ENCODE results near the gene EPS8. TPM values are rescaled to one million over a fixed set of nuclear protein-coding genes. Genes with fewer than 3 reads are reported as not detected.

The EPS8 gene
- polyA plus RNA-seq, 3 donors: 50.1 to 67.9 (median 65.5) TPM

DNA sequence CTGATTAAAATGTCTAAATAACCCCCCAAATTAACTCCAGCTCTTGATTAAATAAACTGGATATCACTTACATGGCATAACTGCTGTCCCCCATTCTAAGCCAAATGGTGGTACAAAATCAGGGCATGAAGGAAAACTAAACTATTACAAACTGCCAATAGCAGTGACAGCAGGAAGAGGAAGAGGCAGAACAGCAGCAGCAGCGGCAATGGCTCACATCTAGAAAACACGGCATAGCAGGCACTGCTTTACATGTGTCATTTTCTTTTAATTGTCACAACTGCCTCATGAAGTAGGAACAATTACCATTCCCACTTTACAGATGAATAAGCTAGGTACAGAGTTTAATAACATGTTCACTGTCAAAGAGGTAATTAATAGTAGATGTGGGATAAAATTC lies 92.0 kb downstream of the EPS8 start:
- no peak for DNase-seq

DNA sequence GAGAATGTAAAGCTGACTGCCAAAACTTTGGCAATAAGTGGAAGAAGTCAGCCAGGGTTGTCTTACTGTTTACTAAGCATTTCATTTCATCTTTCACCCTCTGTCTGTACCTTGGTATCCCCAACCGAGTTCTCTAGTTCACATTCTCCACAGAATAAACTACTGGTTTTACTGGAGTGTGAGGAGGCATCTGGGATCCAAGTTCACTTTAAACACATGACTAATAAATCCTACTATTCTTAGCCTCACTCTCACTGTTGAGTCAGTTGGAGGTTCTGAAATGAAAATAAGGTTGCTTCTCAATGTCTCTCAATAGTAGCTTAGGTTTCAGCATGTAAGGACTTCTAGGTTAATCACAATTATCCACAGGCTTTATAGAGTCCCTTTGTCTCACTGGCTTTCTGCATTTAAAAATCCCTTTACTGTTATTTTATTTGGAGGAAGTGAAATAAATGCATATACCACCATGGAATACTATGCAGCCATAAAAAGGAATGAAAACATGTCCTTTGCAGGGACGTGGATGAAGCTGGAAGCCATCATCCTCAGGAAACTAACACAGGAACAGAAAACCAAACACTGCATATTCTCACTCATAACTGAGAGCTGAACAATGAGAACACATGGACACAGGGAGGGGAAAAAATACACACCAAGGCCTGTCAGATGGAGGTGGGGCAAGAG lies 95.8 kb downstream of the EPS8 start:
- DNase-seq: no peak

DNA sequence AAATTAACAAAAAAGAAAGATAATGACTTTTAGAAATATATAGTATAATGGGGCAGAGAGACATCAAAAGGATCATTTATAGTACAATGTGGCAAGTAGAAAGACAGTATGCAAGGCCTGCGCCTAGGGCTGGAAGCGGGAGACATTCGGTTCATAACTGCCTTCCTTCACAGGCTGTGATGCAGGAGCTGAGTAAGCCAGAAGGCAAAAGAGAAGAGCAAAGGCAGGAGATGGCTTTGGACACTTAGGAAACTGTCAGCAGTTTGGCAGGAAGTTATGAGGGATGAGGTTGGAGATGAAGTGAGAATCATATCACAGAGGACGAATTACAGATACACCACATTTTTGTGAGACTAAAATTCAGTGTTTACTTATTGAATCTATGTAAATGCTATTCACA lies 97.8 kb downstream of the EPS8 start:
- no peak for DNase-seq

DNA sequence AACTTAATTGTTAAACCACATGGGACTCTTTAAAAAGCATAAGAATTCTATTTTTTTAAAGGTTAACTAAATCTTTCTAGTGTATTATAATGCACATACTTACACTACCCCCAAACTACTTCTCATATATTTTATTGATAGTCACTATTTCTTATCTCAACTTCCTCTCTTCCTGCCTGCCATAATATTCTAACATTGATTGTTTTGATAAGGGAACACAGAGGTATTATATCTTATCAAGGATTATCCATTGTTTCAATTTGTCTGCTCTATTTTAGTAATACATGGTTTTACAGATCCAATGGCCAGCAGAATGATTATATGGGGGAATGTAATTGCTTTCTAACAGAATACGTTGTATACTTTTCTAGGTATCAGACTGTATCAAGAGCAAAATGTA lies 98.9 kb downstream of the EPS8 start:
- DNase-seq: no peak

DNA sequence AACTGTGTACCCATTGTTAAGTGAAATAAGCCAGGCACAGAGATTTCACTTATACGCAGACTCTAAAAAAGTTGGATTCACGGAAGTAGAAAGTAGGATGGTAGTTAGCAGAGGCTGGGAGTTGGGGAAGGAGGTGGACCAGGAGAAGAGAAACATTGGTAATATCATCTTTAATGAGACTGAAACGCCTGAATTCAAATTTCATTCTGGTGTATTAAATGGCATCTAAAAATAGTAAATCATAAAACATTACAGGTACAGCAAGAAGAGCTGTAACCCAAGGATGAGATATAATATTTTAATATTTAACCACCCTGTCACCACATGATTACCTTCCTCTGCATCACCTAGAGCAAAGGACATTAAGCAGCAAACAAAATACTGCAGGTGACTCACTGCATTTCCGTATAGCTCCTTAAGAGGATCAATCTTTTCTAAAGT lies 99.4 kb downstream of the EPS8 start:
- no peak for DNase-seq

DNA sequence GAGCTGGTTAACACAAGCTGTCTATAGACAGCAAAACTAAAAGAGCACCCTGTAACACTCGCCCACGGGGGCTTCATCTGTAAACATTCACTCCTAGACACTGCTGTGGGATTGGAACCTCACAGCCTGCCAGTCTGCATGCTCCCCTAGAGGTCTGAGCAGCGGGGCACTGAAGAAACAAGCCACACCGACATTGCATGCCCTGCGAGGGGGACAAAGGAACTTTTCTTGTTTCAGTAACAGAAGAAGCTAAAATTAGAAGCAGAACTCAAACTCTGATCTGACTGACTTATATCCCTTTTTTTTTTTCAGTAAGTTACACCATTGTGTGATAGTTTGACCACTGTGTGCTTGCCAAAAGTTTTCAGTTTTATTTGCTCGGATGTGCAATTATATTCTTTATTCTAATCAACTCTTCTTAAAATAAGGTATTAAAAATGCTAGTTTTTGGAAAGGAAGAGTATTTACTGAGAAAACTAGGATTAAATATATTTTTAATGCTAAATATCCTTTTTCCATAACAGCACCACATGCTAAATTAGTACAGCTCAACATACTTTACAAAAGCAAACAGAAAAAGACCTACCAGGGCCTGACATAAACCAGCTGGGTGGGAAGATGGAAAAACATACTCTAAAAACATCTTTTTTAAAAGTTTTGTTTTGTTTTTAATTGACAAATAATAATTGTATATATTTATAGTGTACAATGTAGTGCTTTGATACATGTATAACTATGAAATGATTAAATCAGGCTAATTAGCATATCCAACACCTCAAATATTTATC lies 100.2 kb downstream of the EPS8 start:
- DNase-seq: no peak

DNA sequence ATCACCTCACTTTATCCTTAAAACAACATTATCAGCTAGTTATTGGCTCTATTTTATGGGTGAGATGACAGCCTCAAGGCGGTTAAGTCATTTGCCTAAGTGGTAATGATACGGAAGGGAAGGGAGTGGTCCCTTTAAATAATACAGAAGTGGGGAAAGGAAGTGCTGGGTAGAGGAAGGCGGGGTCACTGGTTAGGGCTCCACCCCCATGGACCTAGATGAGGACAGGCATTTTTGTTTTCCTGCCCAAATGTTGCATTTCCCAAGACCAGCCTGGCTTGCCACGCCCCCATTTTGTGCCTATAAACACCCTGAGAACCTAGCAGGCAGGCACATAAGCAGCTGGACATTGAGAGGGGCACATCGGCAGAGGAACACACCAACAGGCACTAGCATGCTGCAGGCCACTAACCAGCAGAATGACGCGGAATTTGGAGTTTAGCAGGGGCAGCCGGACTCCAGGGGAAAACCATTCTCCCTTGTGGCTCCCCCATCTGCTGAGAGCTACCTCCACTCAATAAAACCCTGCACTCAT lies 100.9 kb downstream of the EPS8 start:
- DNase-seq: no peak

DNA sequence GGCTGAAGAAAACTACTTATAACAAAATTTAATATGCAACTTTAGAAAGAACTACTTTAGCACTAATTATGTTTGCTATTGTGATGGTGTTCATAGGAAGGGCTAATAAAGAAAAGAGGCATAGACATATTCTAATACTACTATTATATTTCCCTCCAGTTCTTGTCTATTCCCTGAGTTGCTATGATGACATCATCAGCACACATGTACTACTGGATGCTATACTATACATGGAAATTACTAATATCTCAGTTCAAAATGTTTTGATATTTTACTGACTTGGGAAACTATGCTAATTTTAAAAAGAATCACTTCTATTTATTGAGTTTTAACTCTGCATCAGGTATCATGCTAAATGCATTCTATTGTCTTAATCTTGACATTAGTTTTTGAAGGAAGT lies 101.6 kb downstream of the EPS8 start:
- no peak for DNase-seq

DNA sequence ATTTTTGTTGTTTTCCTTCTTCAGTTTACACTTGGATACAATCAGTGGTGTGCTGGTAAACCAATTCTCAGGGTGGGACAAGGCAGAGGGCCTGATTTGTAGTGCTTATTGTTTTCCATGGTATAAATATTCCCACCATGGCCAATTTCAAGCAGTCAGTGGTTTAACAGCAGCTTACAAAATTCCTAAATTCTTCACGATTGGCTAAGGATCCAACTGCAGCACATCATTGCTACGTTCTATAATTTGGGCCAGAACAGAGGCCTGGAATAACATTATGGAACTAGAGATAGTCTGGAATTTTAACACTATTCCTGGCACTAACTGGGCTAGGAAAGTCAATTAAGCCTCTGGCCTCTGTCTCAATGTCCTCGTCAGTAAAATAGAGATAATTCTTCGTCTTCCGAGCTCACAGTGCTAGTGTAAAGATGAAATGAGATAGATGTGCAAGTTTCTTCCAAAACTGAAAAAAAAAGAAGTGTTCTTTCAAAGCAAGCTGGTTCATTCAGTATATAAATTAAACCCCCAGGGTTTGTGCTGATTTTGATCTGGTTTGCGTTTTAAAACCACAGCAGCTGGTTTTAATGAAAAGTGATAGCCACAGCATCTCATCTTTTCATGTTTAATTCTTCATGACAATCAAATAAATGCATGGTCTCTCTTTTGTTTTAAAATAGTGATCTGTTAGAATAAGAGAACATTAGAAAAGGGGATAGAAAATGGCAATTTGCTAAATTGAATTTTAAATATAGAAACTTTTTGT lies 104.1 kb downstream of the EPS8 start:
- no peak for DNase-seq

DNA sequence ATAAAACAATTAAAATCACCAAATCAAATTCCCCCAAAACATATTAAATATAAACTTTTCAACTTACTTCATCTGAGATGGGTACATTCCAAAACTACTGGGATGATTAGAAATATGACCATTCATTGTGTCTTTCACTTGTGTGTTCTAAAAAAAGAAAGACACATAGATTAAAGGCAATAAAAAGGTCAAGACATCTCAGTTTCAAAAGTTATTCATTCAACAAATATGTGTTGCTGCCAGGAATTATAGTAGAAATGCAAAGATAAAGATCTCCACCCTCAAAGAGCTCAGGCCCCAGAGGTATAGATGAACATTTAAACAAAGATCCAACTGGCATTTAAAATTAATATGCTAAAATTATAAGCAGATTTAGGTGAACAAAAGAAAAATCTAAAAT lies 106.4 kb downstream of the EPS8 start:
- no peak for DNase-seq

DNA sequence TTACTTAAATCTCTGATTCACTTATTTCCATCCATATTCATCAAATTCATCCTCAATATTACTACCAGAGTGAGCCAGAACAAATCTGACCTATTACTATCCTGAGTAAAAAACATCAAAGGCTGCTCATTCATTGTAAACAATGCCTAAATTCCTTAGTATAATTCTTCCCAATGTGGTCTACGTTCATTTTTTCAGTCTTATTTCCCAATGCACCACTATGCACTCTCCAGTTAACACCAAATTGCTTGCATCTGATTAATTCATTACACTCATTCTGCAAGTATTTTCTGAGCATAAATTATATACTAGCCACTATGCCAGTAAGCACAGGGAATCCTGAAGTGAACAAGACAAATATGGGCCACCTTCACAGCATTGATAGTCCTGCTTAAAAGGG lies 110.0 kb downstream of the EPS8 start:
- DNase-seq: no peak

DNA sequence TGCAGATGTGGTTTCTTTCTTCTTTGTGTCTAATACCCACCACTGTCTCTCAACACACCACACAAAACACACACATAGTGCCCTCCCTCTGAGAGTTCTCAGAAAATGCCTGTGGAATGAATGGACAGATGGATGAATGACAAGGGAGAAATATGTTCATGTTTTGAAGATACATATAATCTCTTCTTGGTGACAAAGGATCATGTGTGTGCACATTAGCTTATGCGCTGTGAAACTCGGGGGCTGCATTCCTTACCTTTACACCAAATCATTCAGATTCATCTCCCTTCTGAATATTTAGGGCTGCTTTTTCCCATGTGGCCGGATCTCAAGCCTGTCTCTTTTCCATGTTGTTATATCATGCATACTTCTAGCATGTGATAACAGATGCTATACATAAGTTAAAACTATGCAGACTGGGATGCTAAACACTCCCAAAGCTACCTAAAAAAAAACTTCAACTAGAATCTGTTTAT lies 111.4 kb downstream of the EPS8 start:
- no peak for DNase-seq

DNA sequence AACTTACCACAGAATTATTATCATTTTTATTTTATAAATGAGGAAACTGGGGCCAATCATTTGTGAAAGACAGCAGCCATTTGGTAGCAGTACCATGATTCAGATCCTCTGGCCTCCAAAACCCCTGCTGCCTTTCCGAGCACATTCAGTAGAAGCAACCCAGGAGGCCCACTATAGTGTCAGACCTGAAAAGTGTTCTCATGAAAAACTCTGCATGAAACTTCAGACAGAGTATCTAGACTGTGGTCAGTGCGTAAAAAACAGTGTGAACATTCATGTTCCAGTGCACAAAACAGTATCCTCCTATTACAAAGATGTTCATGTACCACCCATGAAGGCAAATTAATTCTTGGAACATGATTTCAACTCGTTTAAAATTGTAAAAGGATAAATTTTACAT lies 112.0 kb downstream of the EPS8 start:
- DNase-seq: no peak

DNA sequence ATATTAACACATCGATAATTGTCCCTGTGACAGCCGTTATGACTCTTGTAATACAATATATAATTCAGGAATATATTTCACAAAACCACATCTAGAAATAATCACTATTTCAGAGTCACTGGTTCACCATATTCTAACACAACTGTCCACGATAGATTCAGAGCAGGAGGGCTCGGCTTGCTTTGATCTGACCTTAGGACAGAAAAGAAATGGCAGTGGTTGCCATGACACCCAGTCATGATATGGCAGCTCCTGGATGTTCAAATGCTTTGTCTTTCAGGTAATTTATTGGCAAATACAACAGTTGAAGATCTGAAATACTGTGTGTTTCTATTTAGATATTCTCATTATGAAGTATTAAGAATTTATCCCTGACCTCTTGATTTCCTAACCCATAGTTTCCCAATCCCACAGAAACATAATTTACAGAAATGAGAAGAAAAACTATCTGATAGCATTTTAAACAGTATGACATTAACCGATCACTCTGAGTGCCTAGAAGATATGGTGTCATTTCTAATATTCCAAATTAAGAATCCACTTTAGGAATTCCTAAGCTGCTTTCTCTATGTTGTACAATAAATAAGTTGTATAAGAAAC lies 116.4 kb downstream of the EPS8 start:
- no peak for DNase-seq

DNA sequence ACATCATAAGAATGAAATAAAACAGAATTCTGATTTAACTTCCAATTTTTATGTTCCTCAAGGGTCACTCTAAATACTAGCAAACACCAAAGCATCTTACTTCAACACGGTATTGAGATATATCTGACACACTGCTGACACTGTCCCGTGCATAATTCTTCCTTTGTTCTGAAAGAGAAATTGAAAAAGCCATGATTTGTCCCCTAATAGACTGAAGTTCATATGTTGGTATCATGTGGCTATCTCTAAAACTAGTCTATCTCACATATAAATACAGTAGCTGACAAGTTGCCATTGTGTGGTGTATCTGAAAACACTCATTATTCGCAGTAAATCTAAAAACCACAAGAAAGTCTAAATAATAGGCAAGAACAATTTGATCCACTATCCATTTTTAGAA lies 118.4 kb downstream of the EPS8 start:
- DNase-seq: no peak

DNA sequence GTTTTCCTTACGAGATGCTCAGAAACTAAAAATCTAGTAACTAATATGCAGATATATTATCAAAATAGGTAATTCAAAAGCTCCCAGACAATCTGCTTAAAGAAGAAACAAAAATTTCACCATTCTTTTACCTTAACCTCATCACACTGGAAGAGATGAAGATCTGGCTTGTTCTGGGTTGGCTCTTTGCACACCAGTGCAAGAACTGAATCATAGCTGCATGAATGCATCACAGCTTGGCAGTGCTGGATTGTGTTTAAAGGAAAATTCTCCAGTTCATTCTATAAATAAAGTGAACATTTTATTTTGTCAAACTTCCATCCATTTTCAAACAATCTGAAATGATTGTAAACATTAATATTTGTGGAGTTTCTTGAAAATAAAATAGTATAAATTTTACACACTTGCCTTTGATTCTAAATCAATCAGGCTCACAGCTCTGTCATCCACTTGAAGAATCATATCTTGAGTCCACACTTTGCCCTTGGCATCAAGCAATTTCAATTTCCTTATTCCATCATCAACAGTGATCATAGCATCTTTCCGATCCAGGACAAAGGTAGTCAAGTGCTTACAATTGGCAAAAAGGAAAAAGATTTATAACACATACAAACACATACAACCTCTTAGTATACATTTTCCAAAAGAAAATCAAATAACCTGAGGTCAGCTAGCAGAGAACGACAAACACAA lies 119.8 kb downstream of the EPS8 start:
- no peak for DNase-seq

DNA sequence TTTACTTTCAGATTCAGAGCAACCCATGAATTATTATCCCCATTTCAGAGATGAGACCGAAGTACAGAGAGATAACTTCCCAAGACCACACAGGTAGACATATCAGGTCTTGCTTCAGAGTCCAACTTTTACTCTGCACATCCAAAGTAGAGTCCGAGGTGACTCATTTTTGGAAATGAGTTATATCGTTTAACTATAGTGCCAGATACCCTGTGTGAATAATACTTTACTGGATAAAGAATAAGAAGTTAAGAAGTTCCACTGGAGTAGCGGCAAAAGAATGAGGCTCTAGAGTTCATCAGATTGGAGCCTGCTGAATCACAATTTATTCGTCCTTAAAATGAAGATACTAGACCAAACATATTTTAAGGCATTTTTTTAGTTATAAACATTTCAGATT lies 124.7 kb downstream of the EPS8 start:
- no peak for DNase-seq

DNA sequence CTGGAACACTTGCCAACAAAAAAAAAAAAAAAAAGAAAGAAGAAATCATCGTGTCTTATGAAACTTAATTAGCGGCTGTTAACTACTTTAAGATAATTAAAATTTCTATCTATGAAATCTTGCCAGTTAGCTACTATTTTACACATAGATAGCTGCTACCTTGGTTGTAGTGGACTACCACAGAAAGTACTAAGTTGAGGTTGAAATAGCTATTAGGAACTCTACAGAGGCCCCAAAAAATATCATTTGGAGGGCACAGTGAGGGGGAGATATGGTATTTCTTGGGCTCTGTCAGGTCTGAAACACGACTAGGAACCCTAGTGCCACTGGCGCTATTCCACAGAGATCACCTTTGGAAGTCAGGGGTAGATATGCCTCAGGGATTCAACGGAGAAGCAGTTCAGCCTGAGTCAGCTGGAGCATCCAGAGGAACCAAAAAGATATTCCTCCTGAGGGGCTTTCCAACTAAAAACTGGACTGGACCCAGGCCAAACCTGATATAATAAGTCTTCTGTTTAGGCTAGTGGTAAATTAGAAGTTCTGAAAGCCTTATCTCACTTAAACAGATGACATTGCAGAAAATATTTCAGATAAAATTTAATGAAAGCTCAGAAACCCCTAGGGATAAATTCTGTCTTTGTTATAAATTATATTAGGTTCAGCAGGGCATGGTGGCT lies 126.1 kb downstream of the EPS8 start:
- DNase-seq: no peak

DNA sequence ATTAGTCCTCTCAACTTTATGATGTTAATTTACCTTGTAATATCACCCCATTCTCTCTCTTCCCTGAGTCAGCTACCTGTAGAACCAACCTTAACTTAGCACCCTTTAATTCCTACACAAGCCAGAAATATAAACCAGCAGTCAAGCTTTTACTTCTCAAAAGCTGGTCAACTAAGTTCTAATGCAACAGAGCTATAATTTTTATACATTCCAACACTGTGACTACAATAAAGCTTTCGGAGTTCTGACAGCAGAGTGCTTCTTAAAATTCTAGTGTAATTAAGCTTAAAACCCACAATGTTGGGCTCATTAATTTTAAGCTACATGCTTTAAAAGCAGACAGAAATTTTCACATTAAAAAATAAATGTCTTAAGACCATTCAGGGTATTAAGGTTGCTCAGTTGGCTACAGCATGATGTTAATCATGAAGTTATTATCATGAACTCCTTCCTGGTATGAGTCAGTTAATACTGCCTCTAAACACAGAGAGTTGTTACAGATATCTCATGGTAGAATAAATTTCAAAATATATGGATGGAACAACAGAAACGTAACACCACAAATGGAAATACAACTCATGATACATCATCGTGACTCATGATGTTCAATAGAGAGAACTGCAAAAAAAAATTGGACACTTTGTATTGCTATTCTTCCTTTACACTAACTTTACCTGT lies 126.7 kb downstream of the EPS8 start:
- DNase-seq: no peak

DNA sequence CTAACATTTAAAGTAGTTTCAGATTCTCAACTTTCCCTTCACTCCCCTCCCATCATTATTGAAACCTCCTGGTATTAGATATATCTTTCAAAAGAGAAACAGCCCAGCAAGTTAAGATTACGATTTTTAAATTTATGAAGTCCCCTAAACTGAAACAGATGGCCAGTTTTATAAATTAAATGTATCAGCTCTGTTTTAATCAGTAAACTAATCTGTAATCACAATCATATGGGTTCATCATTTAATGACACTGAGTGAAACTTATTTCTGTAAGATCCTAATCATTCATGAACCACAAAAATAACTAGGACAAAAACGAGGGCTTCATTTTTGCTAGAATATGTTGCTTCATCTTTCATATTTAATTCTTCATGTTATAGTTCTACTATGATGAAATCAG lies 137.8 kb downstream of the EPS8 start:
- DNase-seq: no peak

Measured in renal pelvis (tissue), 4 donors.